HEK293 (cell line): ENCODE results near the gene CDKN2A.

Experiments
- CTCF ChIA-PET: fragments of 350-600 bp; formaldehyde crosslinking; extraction: SDS; loops from one replicate; lab custom pipeline; 2021; ENCODE audit warnings: antibody characterized with exemption; lab: Yijun Ruan, JAX
- POLR2A ChIA-PET: fragments of 300-600 bp; formaldehyde crosslinking; extraction: SDS; loops from one replicate; lab custom pipeline; 2020; ENCODE audit warnings: antibody characterized with exemption, inconsistent platforms; lab: Yijun Ruan, JAX
- H3K27ac ChIP-seq: fragments of 200-500 bp; sonication (Bioruptor generic); 2 replicates; pipeline ENCODE4 v1.5.1; 2014; ENCODE audit warnings: low read depth, low read length, control low read depth, inconsistent platforms; ENCODE audit errors: extremely low read depth
- H3K36me3 ChIP-seq, 2 experiments: fragments of 200-500 bp in 1 of 2; sonication (Bioruptor generic) in 1 of 2; 1 replicate in 1 of 2; 2 replicates in 1 of 2; pipeline ENCODE4 v1.5.1; 2014 to 2017; ENCODE audit warnings: inconsistent platforms in 2 of 2, low read length in 2 of 2; ENCODE audit not compliant: control insufficient read depth in 2 of 2, insufficient read depth in 1 of 2
- H3K4me1 ChIP-seq: fragments of 200-500 bp; sonication (Bioruptor generic); 2 replicates; pipeline ENCODE4 v1.5.1; 2014; ENCODE audit warnings: mild to moderate bottlenecking, low read length, inconsistent platforms; ENCODE audit not compliant: control insufficient read depth, insufficient read depth
- H3K4me3 ChIP-seq: 2 replicates; pipeline ENCODE4 v1.5.1; 2011; ENCODE audit warnings: low read depth, mild to moderate bottlenecking, control low read depth, low read length, moderate library complexity
- H3K9me3 ChIP-seq: fragments of 200-500 bp; sonication (Bioruptor generic); 2 replicates; pipeline ENCODE4 v1.5.1; 2014; ENCODE audit warnings: low read depth, low read length, inconsistent platforms; ENCODE audit not compliant: control insufficient read depth, insufficient read depth
- ATF2 ChIP-seq: fragments of 450-650 bp; formaldehyde crosslinking; IDR thresholded peaks from 2 replicates; pipeline ENCODE4 v1.5.1; 2016; ENCODE audit warnings: missing biosample characterization, missing genetic modification characterization, low read depth
- HOXC10 ChIP-seq: sonication (generic); formaldehyde crosslinking; IDR thresholded peaks from 2 replicates; pipeline ENCODE4 v1.8.1; 2023; ENCODE audit warnings: mild to moderate bottlenecking, missing genetic modification reagents
- IKZF3 ChIP-seq: fragments of 450-650 bp; IDR thresholded peaks from 2 replicates; pipeline ENCODE4 v1.5.0; 2018; ENCODE audit warnings: missing biosample characterization, mild to moderate bottlenecking, missing genetic modification characterization, moderate library complexity
- KLF9 ChIP-seq: fragments of 450-650 bp; formaldehyde crosslinking; IDR thresholded peaks from 2 replicates; pipeline ENCODE4 v1.5.1; 2016; ENCODE audit warnings: missing biosample characterization, missing genetic modification characterization, low read depth
- PBX3 ChIP-seq: sonication (generic); formaldehyde crosslinking; IDR thresholded peaks from 2 replicates; pipeline ENCODE4 v1.8.1; 2022; ENCODE audit warnings: mild to moderate bottlenecking, moderate library complexity, missing genetic modification reagents
- SALL2 ChIP-seq: fragments of 450-650 bp; formaldehyde crosslinking; IDR thresholded peaks from 2 replicates; pipeline ENCODE4 v1.5.0; 2017; ENCODE audit warnings: missing biosample characterization, mild to moderate bottlenecking, missing genetic modification characterization, borderline replicate concordance
- SCRT2 ChIP-seq: fragments of 450-650 bp; formaldehyde crosslinking; IDR thresholded peaks from 2 replicates; pipeline ENCODE4 v1.5.1; 2016; ENCODE audit warnings: missing biosample characterization, missing genetic modification characterization
- SP7 ChIP-seq: fragments of 450-650 bp; formaldehyde crosslinking; IDR thresholded peaks from 2 replicates; pipeline ENCODE4 v1.5.1; 2016; ENCODE audit warnings: missing biosample characterization, missing genetic modification characterization
- ZBTB20 ChIP-seq: fragments of 450-650 bp; formaldehyde crosslinking; IDR thresholded peaks from 2 replicates; pipeline ENCODE4 v1.5.1; 2016; ENCODE audit warnings: missing biosample characterization, missing genetic modification characterization
- ZBTB44 ChIP-seq: fragments of 450-650 bp; IDR thresholded peaks from 2 replicates; pipeline ENCODE4 v1.5.1; 2018; ENCODE audit warnings: missing biosample characterization, mild to moderate bottlenecking, missing genetic modification characterization
- ZFP69B ChIP-seq: fragments of 450-650 bp; formaldehyde crosslinking; IDR thresholded peaks from 2 replicates; pipeline ENCODE4 v1.5.1; 2016; ENCODE audit warnings: missing biosample characterization, missing genetic modification characterization
- ZNF175 ChIP-seq: fragments of 450-650 bp; formaldehyde crosslinking; IDR thresholded peaks from 2 replicates; pipeline ENCODE4 v1.5.1; 2016; ENCODE audit warnings: missing biosample characterization, missing genetic modification characterization
- ZNF19 ChIP-seq: fragments of 450-650 bp; formaldehyde crosslinking; IDR thresholded peaks from 2 replicates; pipeline ENCODE4; 2016; ENCODE audit warnings: missing biosample characterization, missing genetic modification characterization, low read depth
- ZNF202 ChIP-seq: fragments of 450-650 bp; formaldehyde crosslinking; IDR thresholded peaks from 2 replicates; pipeline ENCODE4 v1.5.1; 2016; ENCODE audit warnings: missing biosample characterization, missing genetic modification characterization, borderline replicate concordance
- ZNF223 ChIP-seq: fragments of 450-650 bp; formaldehyde crosslinking; IDR thresholded peaks from 2 replicates; pipeline ENCODE4 v1.5.1; 2016; ENCODE audit warnings: missing biosample characterization, missing genetic modification characterization
- ZNF302 ChIP-seq: fragments of 450-650 bp; formaldehyde crosslinking; IDR thresholded peaks from 2 replicates; pipeline ENCODE4 v1.5.1; 2016; ENCODE audit warnings: missing biosample characterization, missing genetic modification characterization, low read depth
- ZNF335 ChIP-seq: fragments of 450-650 bp; formaldehyde crosslinking; conservative IDR thresholded peaks from 2 replicates; pipeline ENCODE4 v1.5.1; 2016; ENCODE audit warnings: missing biosample characterization, missing genetic modification characterization
- ZNF350 ChIP-seq: fragments of 450-650 bp; formaldehyde crosslinking; IDR thresholded peaks from 2 replicates; pipeline ENCODE4 v1.5.0; 2017; ENCODE audit warnings: missing biosample characterization, mild to moderate bottlenecking, missing genetic modification characterization
- ZNF37A ChIP-seq: fragments of 450-650 bp; IDR thresholded peaks from 2 replicates; pipeline ENCODE4 v1.5.1; 2018; ENCODE audit warnings: missing biosample characterization, missing genetic modification characterization
- ZNF510 ChIP-seq: fragments of 450-650 bp; formaldehyde crosslinking; IDR thresholded peaks from 2 replicates; pipeline ENCODE4 v1.5.1; 2018; ENCODE audit warnings: mild to moderate bottlenecking, missing genetic modification characterization, missing biosample characterization; ENCODE audit not compliant: insufficient replicate concordance
- ZNF571 ChIP-seq: fragments of 450-650 bp; formaldehyde crosslinking; IDR thresholded peaks from 2 replicates; pipeline ENCODE4 v1.5.0; 2017; ENCODE audit warnings: missing biosample characterization, missing genetic modification characterization
- ZNF664 ChIP-seq: fragments of 450-650 bp; formaldehyde crosslinking; IDR thresholded peaks from 2 replicates; pipeline ENCODE4 v1.5.1; 2016; ENCODE audit warnings: missing biosample characterization, missing genetic modification characterization
- ZNF768 ChIP-seq: fragments of 450-650 bp; formaldehyde crosslinking; IDR thresholded peaks from 2 replicates; pipeline ENCODE4 v1.5.1; 2018; ENCODE audit warnings: missing biosample characterization, mild to moderate bottlenecking, missing genetic modification characterization
- ZNF830 ChIP-seq: fragments of 450-650 bp; IDR thresholded peaks from 2 replicates; pipeline ENCODE4 v1.5.0; 2018; ENCODE audit warnings: missing biosample characterization, missing genetic modification characterization, low read depth, mild to moderate bottlenecking, moderate library complexity
- ZSCAN16 ChIP-seq: fragments of 450-650 bp; formaldehyde crosslinking; IDR thresholded peaks from 2 replicates; pipeline ENCODE4 v1.5.1; 2016; ENCODE audit warnings: missing biosample characterization, missing genetic modification characterization
- TF ChIP-seq, protein P1 (sequence below): fragments of 450-650 bp; formaldehyde crosslinking; optimal IDR thresholded peaks from 2 replicates; pipeline ENCODE3; 2016; ENCODE audit warnings: missing biosample characterization, mild to moderate bottlenecking, missing genetic modification characterization
- TF ChIP-seq, protein P2 (sequence below): fragments of 450-650 bp; formaldehyde crosslinking; IDR thresholded peaks from 2 replicates; pipeline ENCODE4 v1.5.1; 2016; ENCODE audit warnings: missing biosample characterization, missing genetic modification characterization

The CDKN2A gene

DNA sequence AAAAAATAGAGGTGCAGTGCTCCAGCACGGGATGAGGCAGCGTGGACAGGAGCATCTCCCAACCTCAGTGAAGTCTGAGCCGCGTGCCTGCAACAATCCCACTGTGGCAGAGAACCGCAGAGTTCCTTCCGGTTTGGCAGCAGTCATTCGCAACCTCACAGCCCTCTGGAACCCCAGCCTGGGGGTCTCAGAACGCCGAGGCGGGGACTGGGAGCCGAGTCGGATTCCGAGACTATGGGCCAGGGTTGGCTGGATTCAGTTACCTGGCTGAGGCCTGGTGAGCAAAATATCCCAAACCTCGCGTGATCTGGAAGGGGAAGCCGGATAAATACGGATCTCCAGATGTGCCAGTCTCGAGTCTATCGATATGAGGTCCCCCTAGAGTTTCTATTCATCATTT lies 27.0 kb downstream of the CDKN2A start (continued):
- TF ChIP-seq ZNF664 (tag by site-specific recombination) (no peak), ZNF19 (tag by site-specific recombination) (no peak), IKZF3 (tag by site-specific recombination) (no peak), ATF2 (no peak), ZNF302 (tag by site-specific recombination) (no peak), ZNF223 (tag by site-specific recombination) (no peak), ZBTB20 (tag by site-specific recombination) (no peak), SALL2 (tag by site-specific recombination) (no peak), PBX3 (no peak), ZNF37A (tag by site-specific recombination) (no peak), ZNF571 (tag by site-specific recombination) (no peak)
- TF ChIP-seq, protein P1, sequence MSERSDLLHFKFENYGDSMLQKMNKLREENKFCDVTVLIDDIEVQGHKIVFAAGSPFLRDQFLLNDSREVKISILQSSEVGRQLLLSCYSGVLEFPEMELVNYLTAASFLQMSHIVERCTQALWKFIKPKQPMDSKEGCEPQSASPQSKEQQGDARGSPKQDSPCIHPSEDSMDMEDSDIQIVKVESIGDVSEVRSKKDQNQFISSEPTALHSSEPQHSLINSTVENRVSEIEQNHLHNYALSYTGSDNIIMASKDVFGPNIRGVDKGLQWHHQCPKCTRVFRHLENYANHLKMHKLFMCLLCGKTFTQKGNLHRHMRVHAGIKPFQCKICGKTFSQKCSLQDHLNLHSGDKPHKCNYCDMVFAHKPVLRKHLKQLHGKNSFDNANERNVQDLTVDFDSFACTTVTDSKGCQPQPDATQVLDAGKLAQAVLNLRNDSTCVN (tag by site-specific recombination) = no peak

DNA sequence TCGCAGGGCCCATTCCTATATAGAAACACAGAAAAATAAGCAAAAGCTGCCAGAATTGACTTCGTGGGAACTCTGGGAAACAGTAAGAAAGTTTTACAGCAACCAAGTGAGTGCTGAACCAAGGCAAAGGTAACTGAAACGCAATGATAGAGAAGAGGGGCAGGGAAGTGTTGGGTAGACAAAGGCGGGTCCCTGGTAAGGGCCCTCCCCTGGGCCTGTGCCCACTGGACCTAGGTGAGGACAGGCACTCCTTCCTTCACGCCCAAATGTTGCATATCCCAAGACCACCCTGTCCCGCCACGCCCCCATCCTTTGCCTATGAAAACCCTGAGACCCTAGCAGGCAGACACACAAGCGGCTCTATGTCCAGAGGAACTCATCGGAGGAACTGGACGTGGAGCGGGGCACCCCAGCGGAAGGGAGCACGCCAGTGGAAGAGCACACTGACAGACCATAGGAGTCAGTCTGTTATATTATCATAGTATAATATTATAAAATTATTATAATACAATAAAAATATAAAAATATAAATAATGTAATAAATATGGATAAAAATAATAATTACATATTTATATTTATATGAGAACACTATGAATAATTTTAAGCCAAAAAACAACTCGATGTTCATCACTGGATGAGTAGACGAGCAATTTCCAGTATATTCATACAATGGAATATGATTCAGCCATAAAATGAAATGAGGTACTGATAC lies 27.9 kb downstream of the CDKN2A start:
- Histone ChIP-seq H3K4me3 (no peak overlapping the region), H3K4me1 (no peaks in the 10 kb centered on the region), H3K9me3 (no peaks in the 10 kb centered on the region; the same call in 1 of the 2 replicates), H3K27ac (no peak overlapping the region), H3K36me3 (peaks cover 19 to 58% of the 10 kb centered on the region in 2 experiments)
- ChIA-PET POLR2A (no interaction called here), CTCF (no interaction called here)
- TF ChIP-seq, protein P2, sequence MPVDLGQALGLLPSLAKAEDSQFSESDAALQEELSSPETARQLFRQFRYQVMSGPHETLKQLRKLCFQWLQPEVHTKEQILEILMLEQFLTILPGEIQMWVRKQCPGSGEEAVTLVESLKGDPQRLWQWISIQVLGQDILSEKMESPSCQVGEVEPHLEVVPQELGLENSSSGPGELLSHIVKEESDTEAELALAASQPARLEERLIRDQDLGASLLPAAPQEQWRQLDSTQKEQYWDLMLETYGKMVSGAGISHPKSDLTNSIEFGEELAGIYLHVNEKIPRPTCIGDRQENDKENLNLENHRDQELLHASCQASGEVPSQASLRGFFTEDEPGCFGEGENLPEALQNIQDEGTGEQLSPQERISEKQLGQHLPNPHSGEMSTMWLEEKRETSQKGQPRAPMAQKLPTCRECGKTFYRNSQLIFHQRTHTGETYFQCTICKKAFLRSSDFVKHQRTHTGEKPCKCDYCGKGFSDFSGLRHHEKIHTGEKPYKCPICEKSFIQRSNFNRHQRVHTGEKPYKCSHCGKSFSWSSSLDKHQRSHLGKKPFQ (tag by site-specific recombination) = no peak
- TF ChIP-seq ZNF175 (tag by site-specific recombination) (no peak), SCRT2 (tag by site-specific recombination) (no peak), HOXC10 (CRISPR knock-in tag) (no peak), ZNF335 (tag by site-specific recombination) (no peak), ZNF510 (no peak), ZBTB44 (tag by site-specific recombination) (no peak), ZNF664 (tag by site-specific recombination) (no peak), SP7 (tag by site-specific recombination) (no peak), KLF9 (tag by site-specific recombination) (no peak), ZNF830 (tag by site-specific recombination) (no peak), ZSCAN16 (tag by site-specific recombination) (no peak), ZNF350 (tag by site-specific recombination) (no peak), ZNF202 (tag by site-specific recombination) (no peak), ZNF768 (tag by site-specific recombination) (no peak), ZFP69B (tag by site-specific recombination) (no peak)
